CD8-positive, alpha-beta memory T cell (primary cell): ENCODE measurements around the gene LPIN1. TPM values are rescaled to one million over a fixed set of nuclear protein-coding genes. Genes with fewer than 3 reads are reported as not detected.

ENCODE experiments used
- CTCF ChIA-PET: fragments of 350-600 bp; sonication (Branson Sonifier 250); formaldehyde crosslinking; loops from one replicate; lab custom pipeline; 2021; ENCODE audit warnings: antibody characterized with exemption; lab: Charles Lee
- POLR2A ChIA-PET: fragments of 350-600 bp; sonication (Branson Sonifier 250); formaldehyde crosslinking; loops from one replicate; lab custom pipeline; 2021; ENCODE audit warnings: antibody characterized with exemption; lab: Charles Lee
- DNase-seq, 5 donors: peaks; one replicate each; pipeline versions ENCODE4 v3.0.0 to v3.0.0-alpha.2; 2020 to 2022; ENCODE audit warnings: mixed read lengths in 1 of 5
- H3K27ac ChIP-seq: one replicate; pipeline ENCODE4 v1.7.0; 2013; ENCODE audit warnings: low read depth, mild to moderate bottlenecking, low read length, moderate library complexity
- H3K27me3 ChIP-seq: 2 replicates; pipeline ENCODE4 v1.7.0; 2013; ENCODE audit warnings: low read length, mild to moderate bottlenecking; ENCODE audit not compliant: insufficient read depth, poor library complexity, severe bottlenecking
- H3K36me3 ChIP-seq: 2 replicates; pipeline ENCODE4 v1.7.0; 2013; ENCODE audit warnings: mild to moderate bottlenecking, low read length, moderate library complexity; ENCODE audit not compliant: insufficient read depth
- H3K4me1 ChIP-seq: 2 replicates; pipeline ENCODE4 v1.7.0; 2013; ENCODE audit warnings: mild to moderate bottlenecking, low read length, moderate library complexity; ENCODE audit not compliant: insufficient read depth
- H3K4me3 ChIP-seq: 2 replicates; pipeline ENCODE4 v1.7.0; 2013; ENCODE audit warnings: mild to moderate bottlenecking, low read length
- H3K9me3 ChIP-seq: 2 replicates; pipeline ENCODE4 v1.7.0; 2013; ENCODE audit warnings: mild to moderate bottlenecking, low read length
- H3K27ac Mint-ChIP-seq, 8 donors: one replicate each; pipeline ENCODE4 v1.8.0; 2020 to 2021; ENCODE audit warnings: mixed read lengths in 8 of 8, mild to moderate bottlenecking in 6 of 8, inconsistent platforms in 3 of 8, moderate library complexity in 3 of 8
- H3K27me3 Mint-ChIP-seq, 2 donors: one replicate each; pipeline ENCODE4 v1.8.0; 2020 to 2021; ENCODE audit warnings: mixed read lengths in 2 of 2, mild to moderate bottlenecking in 1 of 2, moderate library complexity in 1 of 2
- H3K36me3 Mint-ChIP-seq, 3 donors: one replicate each; pipeline ENCODE4 v1.8.0; 2020 to 2021; ENCODE audit warnings: mixed read lengths in 3 of 3, inconsistent platforms in 1 of 3, mild to moderate bottlenecking in 1 of 3
- H3K4me1 Mint-ChIP-seq, 3 donors: one replicate each; pipeline ENCODE4 v1.8.0; 2020 to 2021; ENCODE audit warnings: mixed read lengths in 3 of 3, inconsistent platforms in 1 of 3, mild to moderate bottlenecking in 1 of 3
- H3K4me3 Mint-ChIP-seq, 7 donors: one replicate each; pipeline ENCODE4 v1.8.0; 2020 to 2021; ENCODE audit warnings: mixed read lengths in 7 of 7, mild to moderate bottlenecking in 6 of 7, moderate library complexity in 4 of 7, inconsistent platforms in 2 of 7
- H3K9me3 Mint-ChIP-seq, 5 donors: one replicate each; pipeline ENCODE4 v1.8.0; 2020 to 2022; ENCODE audit warnings: mixed read lengths in 5 of 5, mild to moderate bottlenecking in 3 of 5, moderate library complexity in 2 of 5, inconsistent platforms in 1 of 5
- polyA plus RNA-seq: library from polyadenylated mRNA; unstranded; fragments of 300-500 nt; fragmentation: Illumina TruSeq; gene quantifications from one replicate; pipeline ENCODE4 v1.2.3, GENCODE V29; 2021
- total RNA-seq, 2 experiments: library from RNA; stranded (reverse); gene quantifications; one replicate each; pipeline ENCODE4 v1.2.3, GENCODE V29; 2021

The LPIN1 gene
- total and polyA plus RNA-seq, 3 experiments from 2014 or later, result 25.7 to 37.1 (median 34.8) TPM

DNA sequence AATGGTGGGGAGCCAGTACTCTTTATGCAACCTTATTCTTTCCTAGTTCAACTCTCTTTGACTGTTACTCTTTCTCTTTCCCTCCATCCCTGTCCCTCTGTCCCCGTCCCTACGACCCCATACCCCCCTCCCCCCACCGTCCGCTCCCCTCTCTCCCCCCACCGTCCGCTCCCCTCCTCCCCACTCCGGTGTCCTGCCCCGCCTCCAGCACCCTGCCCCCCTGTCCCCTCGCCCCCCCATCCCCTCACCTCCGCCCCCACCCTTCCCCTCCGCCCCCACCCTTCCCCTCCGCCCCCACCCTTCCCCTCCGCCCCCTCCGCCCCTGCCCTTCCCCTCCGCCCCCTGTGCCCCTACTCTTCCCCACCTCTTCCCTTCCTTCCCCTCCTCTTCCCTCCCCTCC is 128.4 kb downstream of the LPIN1 start:
- Histone ChIP-seq H3K36me3 (no peaks in the 10 kb centered on the region), H3K9me3 (no peaks in the 10 kb centered on the region), H3K4me3 (no peak overlapping the region), H3K27ac (no peak overlapping the region), H3K4me1 (no peaks in the 10 kb centered on the region), H3K27me3 (no peaks in the 10 kb centered on the region)
- Mint-ChIP-seq H3K9me3 (no peaks in the 10 kb centered on the region), H3K4me1 (peaks cover 3 to 12% (median 6%) of the 10 kb centered on the region in 3 donors), H3K36me3 (peaks cover 0 to 1% (median 0%) of the 10 kb centered on the region in 3 donors), H3K27me3 (peaks cover 2 to 21% of the 10 kb centered on the region in 2 donors), H3K4me3 (no peak overlapping the region), H3K27ac (no peak overlapping the region)
- CTCF ChIA-PET, result no interaction called here
- POLR2A ChIA-PET, result no interaction called here
- no peak for DNase-seq

DNA sequence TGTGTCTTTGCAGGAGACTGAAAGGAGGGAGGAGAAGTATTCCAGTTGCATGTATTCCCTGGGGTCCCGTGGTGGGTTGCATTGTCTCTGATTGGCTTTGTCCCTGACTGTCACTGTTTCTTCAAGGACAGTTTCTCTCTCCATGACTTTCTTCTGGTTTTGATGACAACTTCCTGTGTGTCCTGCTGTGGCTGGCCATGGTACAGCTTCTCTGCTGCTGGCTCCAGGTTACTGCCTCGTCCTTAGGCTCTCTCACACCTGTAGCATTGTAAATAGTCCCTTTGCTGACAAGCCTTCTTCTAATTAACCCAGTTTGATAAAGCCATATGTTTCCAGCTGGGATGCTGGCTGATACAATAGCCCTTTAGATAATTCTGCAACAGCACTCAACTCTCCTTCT is 129.0 kb downstream of the LPIN1 start:
- DNase-seq, result no peak
- H3K4me3 ChIP-seq, result no peak overlapping the region
- H3K27ac Mint-ChIP-seq, result no peak overlapping the region
- H3K27ac ChIP-seq, result no peak overlapping the region
- peaks cover 3 to 12% (median 6%) of the 10 kb centered on the region in 3 donors for H3K4me1 Mint-ChIP-seq
- H3K9me3 Mint-ChIP-seq, result no peaks in the 10 kb centered on the region
- H3K36me3 Mint-ChIP-seq, result peaks cover 0 to 1% (median 0%) of the 10 kb centered on the region in 3 donors
- ChIA-PET CTCF (no interaction called here), POLR2A (no interaction called here)
- H3K4me1 ChIP-seq, result no peaks in the 10 kb centered on the region
- no peaks in the 10 kb centered on the region for H3K9me3 ChIP-seq
- H3K36me3 ChIP-seq, result no peaks in the 10 kb centered on the region
- H3K4me3 Mint-ChIP-seq, result no peak overlapping the region
- H3K27me3 Mint-ChIP-seq, result peaks cover 2 to 24% of the 10 kb centered on the region in 2 donors
- no peaks in the 10 kb centered on the region for H3K27me3 ChIP-seq

DNA sequence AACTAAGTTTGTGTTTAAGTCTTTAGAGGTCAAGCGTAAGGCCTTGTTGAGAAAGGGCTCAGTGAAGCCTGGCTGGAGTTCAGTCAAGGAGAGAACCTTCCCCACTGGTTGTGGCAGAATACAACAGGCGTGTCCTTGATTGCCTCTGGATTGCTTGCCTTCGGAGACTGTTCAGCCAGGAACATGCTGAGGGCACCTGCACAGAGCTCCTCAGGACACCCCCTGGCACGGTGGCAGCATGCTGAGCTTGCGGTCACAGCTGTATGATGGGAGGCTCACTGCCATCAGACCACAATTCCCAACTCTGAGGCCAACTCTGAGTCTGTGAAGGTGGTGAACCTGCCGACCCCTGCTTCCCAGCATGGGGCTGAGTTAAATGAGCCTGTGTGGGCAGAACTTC is 130.0 kb downstream of the LPIN1 start:
- Histone ChIP-seq H3K4me1 (no peaks in the 10 kb centered on the region), H3K27me3 (no peaks in the 10 kb centered on the region), H3K27ac (no peak overlapping the region), H3K4me3 (no peak overlapping the region), H3K9me3 (no peaks in the 10 kb centered on the region), H3K36me3 (no peaks in the 10 kb centered on the region)
- CTCF ChIA-PET, result no interaction called here
- Mint-ChIP-seq H3K9me3 (no peaks in the 10 kb centered on the region), H3K4me1 (peaks cover 3 to 12% (median 6%) of the 10 kb centered on the region in 3 donors), H3K27ac (no peak overlapping the region), H3K36me3 (peaks cover 0 to 1% (median 0%) of the 10 kb centered on the region in 3 donors), H3K27me3 (peaks cover 2 to 24% of the 10 kb centered on the region in 2 donors), H3K4me3 (no peak overlapping the region)
- no peak for DNase-seq
- POLR2A ChIA-PET, result no interaction called here

DNA sequence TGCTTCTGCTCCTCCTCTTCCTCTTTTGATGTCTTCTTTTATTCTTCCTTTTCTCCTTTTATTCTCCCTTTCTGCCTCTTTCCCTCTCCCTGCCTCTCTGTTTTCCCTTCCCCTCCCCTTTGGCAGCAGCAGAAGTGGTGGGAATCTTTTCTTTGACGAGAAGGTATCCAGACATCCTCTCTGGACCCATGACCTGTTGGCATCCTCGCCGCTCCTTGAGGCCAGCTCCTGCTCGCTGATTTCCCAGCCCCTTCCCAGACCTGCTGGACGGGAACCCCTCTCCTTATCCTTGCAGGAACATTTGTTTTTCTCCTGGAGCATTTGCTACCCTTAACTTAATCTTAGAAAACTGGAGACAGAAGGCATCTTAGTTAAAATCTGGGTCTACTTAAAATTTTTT is 130.5 kb downstream of the LPIN1 start:
- H3K4me1 ChIP-seq, result no peaks in the 10 kb centered on the region
- Mint-ChIP-seq H3K4me1 (peaks cover 3 to 12% (median 6%) of the 10 kb centered on the region in 3 donors), H3K27ac (no peak overlapping the region), H3K4me3 (no peak overlapping the region), H3K9me3 (peaks cover 0 to 2% (median 0%) of the 10 kb centered on the region in 5 donors), H3K27me3 (peaks cover 2 to 24% of the 10 kb centered on the region in 2 donors), H3K36me3 (peaks cover 0 to 1% (median 0%) of the 10 kb centered on the region in 3 donors)
- H3K36me3 ChIP-seq, result no peaks in the 10 kb centered on the region
- no peaks in the 10 kb centered on the region for H3K9me3 ChIP-seq
- POLR2A ChIA-PET, result interaction anchor here (0.9 kb wide), 1 partner anchor 869 kb away, joined by 3 read pairs; no protein-coding TSS in a partner anchor
- CTCF ChIA-PET, result no interaction called here
- H3K4me3 ChIP-seq, result no peak overlapping the region
- no peaks in the 10 kb centered on the region for H3K27me3 ChIP-seq
- DNase-seq, result no peak
- no peak overlapping the region for H3K27ac ChIP-seq

Other genes starting within 250 kb of the LPIN1 start
- under 1 TPM; 0.55 to 0.94 TPM for gene GREB1, start 212.6 kb upstream of the LPIN1 start, total RNA-seq
- 0.16 TPM for gene GREB1, start 212.6 kb upstream of the LPIN1 start, polyA plus RNA-seq
- gene NTSR2, start 76.4 kb upstream of the LPIN1 start, total RNA-seq, result not detected
- not detected for gene NTSR2, start 76.4 kb upstream of the LPIN1 start, polyA plus RNA-seq